GM21528 (cell line): ENCODE data around the gene THOC6.

ENCODE experiments used
- ATAC-seq: cut with Tn5 transposase; IDR thresholded peaks from one replicate; pipeline ENCODE4 v1.9.1; 2021; ENCODE audit warnings: mild to moderate bottlenecking, moderate library complexity; ENCODE audit not compliant: unreplicated experiment, low FRiP score

Gene THOC6

GRCh38 chr16:3027983-3028715 lies 4.3 kb downstream of the THOC6 start:
- ATAC-seq = no peak

GRCh38 chr16:3028716-3029319 lies 5.0 kb downstream of the THOC6 start:
- ATAC-seq = no peak

DNA sequence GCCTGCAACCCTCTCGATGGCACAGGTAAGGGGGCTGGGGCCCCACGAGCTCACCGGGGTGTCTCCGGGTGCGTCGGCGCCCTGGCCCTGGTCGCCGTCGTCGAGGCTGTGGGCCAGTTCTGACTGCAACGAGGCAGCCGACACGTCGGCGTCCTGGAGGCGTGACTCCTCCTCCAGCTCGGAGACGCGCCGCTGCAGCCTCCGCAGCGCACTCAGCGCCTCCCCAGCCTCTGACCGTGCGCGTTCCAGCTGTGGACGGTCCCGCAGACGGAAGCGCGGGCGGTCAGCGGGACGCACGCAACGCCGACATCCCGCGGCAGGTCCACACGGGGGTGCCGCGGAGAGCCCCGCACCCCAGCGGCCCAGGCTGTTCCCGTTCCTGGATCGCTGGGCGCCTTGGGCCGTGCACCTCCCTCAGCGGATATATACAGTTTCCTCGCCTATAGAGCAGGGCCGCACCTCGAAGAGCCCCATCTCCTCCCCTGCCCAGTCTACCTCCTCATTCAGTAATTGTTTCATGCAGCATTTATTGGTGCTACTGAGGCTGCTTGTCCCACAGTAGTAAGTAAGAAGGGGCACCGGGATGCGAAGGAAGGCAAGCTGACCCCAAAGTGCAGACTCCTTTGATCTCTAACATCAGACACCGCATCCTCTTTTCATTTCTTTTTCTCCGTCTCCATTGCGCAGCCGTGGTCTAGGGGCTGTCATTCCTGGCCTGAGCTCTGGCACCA lies 5.8 kb downstream of the THOC6 start:
- ATAC-seq = no peak

DNA sequence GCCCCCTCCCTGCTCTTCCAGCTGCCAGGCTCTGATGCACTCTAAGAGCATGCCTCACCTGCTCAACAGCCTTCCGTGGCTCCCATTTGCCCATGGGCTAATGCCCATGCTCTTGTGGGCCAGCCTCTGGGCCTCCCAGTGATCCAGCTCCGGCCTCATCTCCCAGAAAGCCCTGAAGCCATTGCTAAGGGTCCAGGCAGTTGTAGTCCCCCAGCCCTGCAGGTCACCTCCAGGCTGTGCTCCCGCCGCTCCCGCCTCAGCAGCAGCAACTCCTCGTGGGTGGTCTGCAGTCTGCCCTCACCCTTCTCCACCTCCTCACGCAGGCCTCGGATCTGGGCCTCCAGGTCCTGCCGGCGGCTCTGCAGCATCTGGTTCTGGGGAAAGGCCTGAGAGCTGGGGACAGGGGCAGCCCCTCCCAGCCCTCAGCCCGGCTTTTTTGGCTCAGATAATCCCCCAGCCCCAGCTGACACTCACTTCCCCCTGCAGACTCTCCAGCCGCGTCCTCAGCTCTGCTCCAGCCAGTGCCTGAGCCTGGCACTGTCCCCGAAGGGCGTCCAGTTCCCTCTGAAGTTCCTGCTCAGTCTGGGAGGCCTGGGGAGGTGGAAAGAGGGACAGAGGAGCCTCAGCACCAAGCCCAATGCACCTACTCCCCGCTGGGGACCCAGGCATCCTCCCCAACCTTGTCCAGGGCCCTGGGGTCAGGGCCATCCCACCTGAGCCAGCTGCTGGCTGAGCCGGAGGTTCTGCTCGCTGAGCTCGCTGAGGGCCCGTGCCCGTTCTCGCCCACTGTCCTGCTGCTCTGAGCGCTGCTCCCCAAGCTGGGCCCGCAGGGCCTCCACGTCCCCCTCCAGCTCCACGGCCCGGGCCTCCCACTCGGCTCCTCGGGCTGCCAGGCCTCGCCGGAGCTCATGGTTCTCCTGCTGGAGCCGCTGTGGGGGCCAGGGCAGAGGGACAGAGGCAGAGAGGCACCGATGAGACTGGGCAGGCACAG lies 6.7 kb downstream of the THOC6 start:
- ATAC-seq = no peak

DNA sequence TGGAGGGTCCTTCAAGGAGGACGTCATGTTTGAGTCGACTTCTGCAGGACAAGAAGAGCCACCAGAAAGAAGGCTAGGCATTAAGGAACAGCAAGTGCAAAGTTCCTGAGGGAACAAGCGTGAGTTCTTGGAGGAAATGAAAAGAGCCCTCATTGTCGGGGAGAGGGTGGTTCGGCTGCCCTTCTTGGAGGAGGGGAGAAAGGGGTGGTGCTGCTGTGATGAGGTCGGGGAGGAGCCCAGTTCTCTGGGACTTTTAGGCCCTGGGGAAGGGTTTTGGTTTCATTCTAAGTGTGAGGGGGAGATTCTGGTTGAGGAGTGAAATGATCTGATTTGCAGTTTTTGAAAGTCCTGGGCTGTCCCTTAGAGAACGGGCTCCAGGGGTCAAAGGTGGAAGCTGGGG lies 8.8 kb downstream of the THOC6 start:
- ATAC-seq = no peak

DNA sequence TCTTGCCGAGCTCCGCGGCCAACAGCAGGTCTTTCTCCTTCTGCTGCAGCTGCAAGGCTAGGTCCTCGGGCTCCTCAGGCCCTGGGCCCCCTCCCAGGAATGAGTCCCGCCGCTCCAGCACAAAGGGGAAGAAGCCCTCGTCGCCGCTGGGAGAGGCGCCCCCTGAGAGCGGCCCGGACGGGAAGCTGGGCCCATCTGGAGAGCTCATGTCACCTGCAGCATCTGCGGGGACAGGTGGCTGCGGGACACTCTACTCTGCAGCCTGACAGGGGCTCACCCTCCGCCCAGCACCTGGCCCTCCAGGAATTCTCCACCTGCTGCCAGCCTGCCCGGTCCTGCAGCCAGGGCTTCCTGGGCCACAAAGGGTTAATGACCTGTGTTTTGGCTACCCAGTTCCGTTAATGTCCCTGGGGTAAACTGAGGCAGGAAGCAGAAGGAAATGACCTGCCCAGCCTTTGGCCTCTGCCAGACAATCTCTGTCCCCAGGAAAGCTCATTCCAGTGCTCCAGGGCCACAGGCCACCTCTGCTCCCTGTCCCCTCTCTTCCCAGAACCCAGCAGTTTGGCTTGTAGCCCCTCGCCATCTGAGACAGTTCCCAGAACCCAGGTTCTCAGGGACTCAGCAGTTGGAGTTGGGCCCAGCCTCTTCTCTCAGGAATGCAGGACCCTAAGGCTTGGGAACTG lies 11.6 kb downstream of the THOC6 start:
- no peak for ATAC-seq

DNA sequence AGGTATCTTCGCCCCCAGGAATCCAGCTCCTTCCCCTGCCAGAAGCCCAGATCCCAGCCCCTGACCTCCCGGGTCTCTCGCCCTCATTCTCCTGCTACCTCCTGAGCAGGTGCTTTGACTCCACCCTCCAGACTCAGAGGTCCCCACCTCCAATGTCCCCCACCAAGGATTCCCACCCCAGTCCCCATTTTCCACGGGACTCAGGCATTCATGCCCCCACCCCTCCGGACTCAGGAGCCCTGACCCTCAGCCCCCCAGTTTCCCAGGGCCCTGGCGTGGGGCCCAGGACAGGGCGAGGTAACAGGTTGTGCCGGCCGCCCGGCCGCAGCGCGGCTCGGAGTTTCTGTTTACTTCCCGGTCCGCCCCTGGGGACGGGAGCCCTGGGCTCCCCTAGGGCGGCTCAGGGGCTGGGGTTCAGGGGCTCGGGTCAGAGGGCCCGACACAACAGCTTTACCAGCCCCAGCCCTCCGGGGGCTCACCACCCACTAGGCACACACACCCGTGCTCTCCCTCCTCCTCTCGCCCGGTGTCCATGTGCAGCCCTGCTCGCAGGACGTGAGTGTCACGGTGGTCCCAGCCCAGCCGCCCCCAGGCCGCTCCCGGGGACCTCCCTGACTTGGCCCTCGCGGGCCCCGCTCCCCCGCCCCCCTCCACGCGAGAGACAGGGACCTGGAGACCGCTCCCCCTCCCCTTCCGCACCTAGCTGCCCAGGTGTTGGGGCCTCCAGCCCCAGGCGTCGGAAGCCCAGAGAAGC lies 12.3 kb downstream of the THOC6 start:
- no peak for ATAC-seq

DNA sequence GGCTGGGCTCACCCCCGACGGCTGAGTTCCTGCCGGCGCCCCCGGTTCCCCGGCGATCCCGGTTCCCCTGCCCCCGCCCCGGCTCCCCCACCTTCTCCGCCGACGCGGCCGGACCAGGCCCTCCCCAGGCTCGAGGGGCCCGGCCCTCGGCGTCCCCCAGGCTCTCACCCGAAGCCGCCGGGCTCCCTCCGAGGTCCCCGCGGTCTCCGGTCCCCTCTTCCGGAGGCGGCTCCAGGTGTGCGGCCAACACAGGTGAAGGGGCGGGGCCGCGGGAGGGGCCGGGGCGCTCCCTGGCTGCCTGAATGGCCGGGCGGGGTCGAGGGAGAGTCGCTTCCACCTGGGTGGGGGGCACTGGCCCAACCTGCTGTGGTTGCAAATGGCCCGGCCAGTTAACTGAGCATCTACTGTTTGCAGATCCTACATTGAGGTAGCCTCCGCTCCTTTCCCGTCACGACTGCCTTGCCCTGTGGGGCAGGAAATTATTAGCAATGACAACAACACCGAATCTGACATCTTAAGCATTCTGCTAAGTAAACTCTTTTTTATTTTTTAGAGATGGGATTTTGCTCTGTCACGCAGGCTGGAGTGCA lies 13.0 kb downstream of the THOC6 start, which contains the start of gene BICDL2:
BICDL2 (minus strand) TSS at position 219 of the 590 bp plus-strand sequence. CDS start 1,448 bp downstream, outside the sequence.
- no peak for ATAC-seq

GRCh38 chr16:3038256-3038655 lies 14.4 kb downstream of the THOC6 start:
- no peak for ATAC-seq

DNA sequence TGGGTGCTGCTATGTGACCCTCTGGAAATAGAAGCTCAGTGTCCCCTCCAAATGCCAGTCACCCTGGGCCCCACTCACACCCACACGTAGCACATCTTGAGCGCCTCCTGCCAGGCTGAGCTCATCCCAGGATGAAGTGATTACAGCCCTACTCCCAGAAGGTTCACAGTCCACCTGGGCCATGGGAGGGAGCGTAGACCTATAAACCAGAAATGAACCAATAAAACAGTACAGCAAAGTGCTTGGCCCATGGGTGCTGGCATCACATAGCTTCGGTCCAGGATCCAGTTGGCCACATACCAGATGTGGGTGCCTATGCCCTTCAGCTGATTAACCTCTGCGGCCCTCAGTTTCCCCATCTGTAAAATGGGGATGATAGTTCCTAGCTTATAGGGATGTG lies 15.1 kb downstream of the THOC6 start:
- ATAC-seq = no peak

DNA sequence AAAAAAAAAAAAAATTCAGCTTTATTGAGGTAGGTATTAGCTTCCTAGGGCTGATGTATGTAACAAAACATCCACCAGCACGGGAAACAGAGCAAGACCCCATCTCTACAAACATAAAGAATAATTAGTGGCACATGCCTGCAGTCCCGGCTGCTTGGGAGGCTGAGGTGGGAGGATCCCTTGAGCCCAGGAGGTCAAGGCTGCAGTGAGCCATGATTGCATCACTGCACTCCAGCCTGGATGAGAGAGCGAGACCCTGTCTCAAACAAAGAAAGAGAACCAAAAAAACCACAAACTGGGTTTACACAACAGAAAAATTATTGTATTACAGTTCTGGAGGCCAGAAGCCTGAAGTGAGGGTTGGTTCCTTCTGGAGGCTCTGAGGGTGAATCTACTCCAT lies 18.5 kb downstream of the THOC6 start:
- ATAC-seq = no peak

- ATAC-seq = no peak
These were observed 20.9 kb downstream of the THOC6 start for GRCh38 chr16:3044708-3045107.

DNA sequence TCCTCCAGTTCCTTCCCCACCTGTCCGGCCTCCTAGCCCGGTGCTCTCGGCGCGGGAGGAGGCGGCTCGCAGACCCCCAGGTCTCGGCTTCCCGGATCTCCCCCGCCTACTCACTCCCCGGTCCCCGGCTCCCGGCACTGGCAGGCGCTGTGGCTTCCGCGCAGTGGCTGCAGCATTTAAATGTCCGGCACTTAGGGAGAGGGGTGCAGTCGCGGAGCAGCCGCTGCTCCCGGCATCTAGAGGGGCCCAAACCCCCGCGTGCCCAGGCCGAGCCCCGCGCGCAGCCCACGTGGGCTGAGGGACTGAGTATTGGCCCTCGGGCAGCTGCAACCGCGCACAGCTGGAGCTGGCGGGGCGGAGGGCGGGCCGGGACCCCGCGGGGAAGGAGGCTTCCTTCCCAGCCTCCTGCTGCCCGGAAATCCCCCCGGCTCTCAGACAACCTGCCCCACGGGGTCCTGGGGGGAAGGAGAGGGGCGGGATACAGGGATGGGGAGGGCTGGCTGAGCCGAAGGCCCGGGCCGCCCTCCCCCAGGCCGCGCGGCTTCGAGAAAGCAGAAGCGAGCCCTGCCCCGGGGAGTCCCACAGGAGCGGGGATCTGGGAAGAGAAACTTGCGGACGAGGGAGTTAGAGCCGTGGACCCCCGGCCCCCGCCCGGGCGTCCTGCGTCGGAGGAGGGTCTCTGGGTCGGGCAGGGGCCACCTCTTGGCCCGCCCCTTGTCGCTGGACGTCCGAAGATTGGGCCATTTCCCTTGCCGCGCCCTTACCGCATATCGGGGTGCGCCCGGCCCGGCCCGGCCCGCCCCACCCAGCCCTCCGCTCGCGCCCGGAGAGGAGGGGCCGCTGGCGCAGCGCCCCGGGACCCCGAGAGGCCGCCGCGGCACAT lies 22.2 kb downstream of the THOC6 start, which contains the start of gene MMP25:
MMP25 (plus strand) TSS at position 804 of the 883 bp plus-strand sequence. CDS start 357 bp downstream, outside the sequence.
- no peak for ATAC-seq

DNA sequence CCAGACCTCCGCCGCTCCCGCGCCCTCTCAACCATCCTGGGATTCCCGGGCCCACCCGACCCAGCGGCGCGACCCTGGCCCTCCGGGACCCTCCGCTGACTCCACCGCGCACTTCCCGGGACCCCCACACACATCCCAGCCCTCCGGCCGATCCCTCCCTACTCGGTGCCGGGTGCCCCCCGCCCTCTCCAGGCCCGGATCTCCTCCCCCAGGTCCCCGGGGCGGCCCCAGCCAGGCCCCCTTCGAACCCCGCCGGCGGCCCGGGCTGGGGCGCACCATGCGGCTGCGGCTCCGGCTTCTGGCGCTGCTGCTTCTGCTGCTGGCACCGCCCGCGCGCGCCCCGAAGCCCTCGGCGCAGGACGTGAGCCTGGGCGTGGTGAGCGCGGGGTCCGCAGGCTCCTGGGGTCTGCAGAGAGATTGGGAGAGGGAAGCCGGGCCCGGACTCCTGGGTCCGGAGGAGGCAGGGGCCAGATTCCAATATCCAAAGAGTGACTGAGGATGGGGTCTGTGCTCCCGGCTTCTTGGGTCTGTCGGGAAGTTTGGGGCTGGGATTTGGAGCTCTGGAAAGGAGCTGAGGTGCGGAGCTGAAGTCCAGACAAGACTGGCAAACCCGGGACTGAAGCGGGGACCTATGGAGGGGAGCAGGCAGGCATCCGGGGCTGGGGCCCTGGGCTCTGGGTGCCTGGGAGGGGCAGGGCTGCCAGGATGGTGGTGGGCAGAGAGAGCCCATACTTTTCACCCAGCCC lies 23.0 kb downstream of the THOC6 start:
- no peak for ATAC-seq

- no peak for ATAC-seq
These were observed 23.5 kb downstream of the THOC6 start for GRCh38 chr16:3047387-3047720.

DNA sequence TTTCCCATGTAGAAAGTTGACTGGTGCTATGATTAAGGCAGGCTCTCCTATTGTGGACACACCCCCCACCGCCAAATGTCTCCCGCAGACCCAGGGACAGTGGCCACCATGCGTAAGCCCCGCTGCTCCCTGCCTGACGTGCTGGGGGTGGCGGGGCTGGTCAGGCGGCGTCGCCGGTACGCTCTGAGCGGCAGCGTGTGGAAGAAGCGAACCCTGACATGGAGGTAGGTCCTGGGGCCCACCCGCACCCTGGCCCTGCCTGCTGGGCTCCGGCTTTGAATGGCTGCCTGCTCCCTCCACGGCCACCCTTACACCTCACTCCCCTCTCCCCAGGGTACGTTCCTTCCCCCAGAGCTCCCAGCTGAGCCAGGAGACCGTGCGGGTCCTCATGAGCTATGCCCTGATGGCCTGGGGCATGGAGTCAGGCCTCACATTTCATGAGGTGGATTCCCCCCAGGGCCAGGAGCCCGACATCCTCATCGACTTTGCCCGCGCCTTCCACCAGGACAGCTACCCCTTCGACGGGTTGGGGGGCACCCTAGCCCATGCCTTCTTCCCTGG lies 26.2 kb downstream of the THOC6 start:
- ATAC-seq = no peak

GRCh38 chr16:3050487-3050886 lies 26.7 kb downstream of the THOC6 start:
- no peak for ATAC-seq
